GM19025 (cell line): ENCODE results near the gene CTTNBP2.

Experiments
- ATAC-seq: cut with Tn5 transposase; IDR thresholded peaks from one replicate; pipeline ENCODE4 v1.9.1; 2021; ENCODE audit warnings: mild to moderate bottlenecking, low read depth, moderate library complexity; ENCODE audit not compliant: unreplicated experiment

CTTNBP2 gene, protein sequence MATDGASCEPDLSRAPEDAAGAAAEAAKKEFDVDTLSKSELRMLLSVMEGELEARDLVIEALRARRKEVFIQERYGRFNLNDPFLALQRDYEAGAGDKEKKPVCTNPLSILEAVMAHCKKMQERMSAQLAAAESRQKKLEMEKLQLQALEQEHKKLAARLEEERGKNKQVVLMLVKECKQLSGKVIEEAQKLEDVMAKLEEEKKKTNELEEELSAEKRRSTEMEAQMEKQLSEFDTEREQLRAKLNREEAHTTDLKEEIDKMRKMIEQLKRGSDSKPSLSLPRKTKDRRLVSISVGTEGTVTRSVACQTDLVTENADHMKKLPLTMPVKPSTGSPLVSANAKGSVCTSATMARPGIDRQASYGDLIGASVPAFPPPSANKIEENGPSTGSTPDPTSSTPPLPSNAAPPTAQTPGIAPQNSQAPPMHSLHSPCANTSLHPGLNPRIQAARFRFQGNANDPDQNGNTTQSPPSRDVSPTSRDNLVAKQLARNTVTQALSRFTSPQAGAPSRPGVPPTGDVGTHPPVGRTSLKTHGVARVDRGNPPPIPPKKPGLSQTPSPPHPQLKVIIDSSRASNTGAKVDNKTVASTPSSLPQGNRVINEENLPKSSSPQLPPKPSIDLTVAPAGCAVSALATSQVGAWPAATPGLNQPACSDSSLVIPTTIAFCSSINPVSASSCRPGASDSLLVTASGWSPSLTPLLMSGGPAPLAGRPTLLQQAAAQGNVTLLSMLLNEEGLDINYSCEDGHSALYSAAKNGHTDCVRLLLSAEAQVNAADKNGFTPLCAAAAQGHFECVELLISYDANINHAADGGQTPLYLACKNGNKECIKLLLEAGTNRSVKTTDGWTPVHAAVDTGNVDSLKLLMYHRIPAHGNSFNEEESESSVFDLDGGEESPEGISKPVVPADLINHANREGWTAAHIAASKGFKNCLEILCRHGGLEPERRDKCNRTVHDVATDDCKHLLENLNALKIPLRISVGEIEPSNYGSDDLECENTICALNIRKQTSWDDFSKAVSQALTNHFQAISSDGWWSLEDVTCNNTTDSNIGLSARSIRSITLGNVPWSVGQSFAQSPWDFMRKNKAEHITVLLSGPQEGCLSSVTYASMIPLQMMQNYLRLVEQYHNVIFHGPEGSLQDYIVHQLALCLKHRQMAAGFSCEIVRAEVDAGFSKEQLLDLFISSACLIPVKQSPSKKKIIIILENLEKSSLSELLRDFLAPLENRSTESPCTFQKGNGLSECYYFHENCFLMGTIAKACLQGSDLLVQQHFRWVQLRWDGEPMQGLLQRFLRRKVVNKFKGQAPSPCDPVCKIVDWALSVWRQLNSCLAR (N-terminal part only)

DNA sequence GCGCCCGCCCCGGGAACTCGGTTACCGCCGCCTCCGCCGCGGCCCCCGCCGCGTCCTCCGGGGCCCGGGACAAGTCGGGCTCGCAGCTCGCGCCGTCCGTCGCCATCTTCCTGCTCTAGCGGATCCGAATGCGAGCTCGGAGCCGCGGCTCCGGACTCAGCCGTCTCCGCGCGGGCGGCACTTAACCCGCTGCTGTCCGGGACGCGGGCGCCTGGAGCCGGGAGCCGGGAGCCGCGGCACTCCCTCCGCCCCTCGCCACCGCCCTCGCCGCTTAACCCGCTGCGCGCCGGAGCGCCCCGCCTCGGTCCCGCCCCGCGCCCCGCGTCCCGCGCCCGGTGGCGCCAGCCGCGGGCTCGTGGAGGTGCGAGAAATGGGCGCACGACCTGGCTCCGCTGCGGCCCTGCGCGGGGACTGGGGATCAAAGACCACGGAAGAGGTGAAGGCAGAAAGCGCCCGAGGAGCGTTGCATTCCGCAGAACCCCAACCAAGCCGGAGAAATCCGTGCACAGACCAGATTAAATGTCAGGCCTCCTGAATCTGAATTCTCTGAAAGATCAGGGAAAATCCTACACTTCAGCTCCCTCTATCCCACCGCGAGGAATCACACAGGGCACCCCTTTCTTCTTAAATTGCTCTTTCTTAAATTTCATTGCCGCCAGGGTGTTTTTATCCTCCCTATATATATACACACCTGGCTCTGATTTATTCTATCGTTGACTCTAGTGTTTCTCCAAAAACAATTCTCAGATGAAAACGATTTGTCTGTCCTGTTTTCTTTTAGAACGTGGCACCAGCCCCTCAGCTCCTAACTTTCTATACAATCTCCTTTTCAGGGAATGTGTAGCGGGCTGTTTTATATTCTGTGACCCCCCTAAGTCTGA, at the start of gene CTTNBP2:
CTTNBP2 (minus strand) TSS at position 132 of the 881 bp plus-strand sequence; CDS start at position 106, 26 bp downstream.
- ATAC-seq, result no peak

GRCh38 chr7:117916309-117916708, 43.1 kb upstream of the CTTNBP2 start:
- no peak for ATAC-seq

- ATAC-seq, result no peak
These were observed 39.2 kb upstream of the CTTNBP2 start for GRCh38 chr7:117912421-117912820.

GRCh38 chr7:117908031-117908795, 35.0 kb upstream of the CTTNBP2 start:
- ATAC-seq, result no peak

DNA sequence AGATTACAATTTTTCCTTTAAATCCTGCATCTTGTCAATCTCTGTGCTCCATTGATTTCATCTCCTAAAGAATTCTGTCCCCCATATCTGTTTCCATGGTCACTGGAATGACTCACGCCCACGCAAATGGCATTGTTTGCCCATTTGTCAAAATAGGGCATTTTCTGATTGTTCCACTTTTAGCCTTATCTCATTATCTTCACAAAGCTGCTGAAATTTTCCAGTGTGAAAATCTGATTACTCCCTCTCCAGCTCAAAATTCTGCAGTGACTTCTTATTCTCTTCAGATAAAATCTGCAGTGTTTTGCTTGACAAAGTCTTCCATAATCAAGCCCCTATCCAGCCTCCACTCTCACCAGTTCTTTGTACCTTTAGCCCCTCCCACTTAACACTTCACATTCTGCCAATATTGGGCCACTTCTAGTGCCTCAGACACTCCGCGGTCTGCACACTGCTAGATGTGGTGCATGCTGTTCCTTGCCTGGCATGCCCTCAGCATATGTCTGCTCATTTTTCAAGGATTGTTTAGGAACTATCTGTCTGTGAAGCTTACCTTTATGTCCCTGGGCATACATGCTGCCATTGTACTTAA, 33.9 kb upstream of the CTTNBP2 start:
- ATAC-seq, result no peak

DNA sequence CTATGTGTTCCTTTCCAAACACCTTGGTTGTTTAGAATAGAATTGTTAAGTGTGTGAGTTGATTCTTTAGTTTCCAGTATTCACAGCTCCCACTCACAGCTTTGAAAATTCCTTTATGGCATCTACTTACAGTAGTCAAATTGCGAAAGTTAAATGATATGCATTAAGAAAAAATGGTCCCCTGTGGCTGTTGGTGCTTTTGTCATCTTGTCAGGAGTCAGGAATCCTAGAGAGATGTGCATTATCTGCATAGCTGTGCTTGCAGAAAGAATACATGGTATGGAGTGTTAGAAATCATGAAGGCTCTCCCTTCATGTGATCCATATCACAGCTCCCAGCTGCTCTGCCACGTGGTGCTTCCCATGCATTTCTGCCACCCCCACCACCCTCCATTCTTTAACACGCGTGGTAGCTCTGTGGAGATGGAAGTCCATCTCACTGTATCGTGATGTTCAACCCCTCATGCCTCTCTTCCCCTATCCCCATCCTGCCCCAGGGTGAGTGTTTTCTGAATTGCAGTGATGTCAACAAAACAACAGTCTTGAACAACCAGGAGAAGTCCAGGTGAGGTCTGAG, 29.2 kb upstream of the CTTNBP2 start:
- no peak for ATAC-seq

- no peak for ATAC-seq
These were observed 28.0 kb upstream of the CTTNBP2 start for GRCh38 chr7:117901089-117901797.

- no peak for ATAC-seq
These were observed 23.1 kb upstream of the CTTNBP2 start for GRCh38 chr7:117896339-117896738.

GRCh38 chr7:117895276-117895675, 22.0 kb upstream of the CTTNBP2 start:
- no peak for ATAC-seq

- ATAC-seq, result no peak
These were observed 20.8 kb upstream of the CTTNBP2 start for GRCh38 chr7:117894037-117894436.

GRCh38 chr7:117892821-117893220, 19.6 kb upstream of the CTTNBP2 start:
- ATAC-seq, result no peak

- ATAC-seq, result no peak
These were observed 16.4 kb upstream of the CTTNBP2 start for GRCh38 chr7:117889611-117890010.

DNA sequence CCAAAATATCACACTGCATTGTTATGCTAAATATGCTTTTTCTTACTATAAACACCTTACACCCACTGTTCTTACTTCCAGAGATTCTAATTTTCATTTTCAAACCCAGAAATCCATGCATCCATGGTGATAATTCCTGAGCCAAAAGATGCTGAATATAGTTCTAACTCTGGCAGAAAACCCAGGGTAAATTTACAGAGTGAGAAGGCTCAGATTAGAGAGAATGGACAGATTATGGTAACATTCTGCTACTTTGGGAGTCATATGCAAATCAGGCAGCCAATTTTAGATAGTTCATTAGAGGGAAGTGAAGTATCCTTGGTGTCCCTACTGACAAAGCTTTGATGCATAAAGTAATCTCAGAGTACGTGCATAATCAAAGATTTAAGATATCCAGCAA, 15.4 kb upstream of the CTTNBP2 start:
- ATAC-seq, result no peak

DNA sequence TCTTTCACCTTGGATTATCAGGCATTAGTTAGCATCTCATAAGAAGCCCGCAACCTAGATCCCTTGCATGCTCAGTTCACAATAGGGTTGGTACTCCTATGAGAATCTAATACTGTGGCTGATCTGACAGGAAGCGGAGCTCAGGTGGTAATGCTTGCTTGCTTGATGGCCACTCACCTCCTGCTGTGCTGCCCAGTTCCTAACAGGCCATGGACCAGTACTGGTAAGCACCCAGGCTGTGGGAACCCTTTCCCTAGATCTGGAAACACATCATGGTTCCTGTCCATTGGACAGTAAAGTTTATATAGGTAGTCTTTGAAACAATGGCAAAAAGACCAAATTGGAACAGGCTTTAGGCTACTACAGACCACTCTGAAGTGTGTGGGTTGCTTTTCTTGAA, 9.4 kb upstream of the CTTNBP2 start:
- no peak for ATAC-seq

- no peak for ATAC-seq
These were observed 3.5 kb upstream of the CTTNBP2 start for GRCh38 chr7:117876761-117877160.

- ATAC-seq, result no peak
These were observed 2.3 kb upstream of the CTTNBP2 start for GRCh38 chr7:117875566-117875965.

GRCh38 chr7:117874191-117874700, 1.0 kb upstream of the CTTNBP2 start:
- ATAC-seq, result no peak
